Measurements from ENCODE around the gene HBQ1.
"Not testable (repeated sequence)": the region's sequence is repeated elsewhere in the genome, so short reads cannot be mapped to it uniquely, and the experiment has no call there.

HBQ1 gene

DNA sequence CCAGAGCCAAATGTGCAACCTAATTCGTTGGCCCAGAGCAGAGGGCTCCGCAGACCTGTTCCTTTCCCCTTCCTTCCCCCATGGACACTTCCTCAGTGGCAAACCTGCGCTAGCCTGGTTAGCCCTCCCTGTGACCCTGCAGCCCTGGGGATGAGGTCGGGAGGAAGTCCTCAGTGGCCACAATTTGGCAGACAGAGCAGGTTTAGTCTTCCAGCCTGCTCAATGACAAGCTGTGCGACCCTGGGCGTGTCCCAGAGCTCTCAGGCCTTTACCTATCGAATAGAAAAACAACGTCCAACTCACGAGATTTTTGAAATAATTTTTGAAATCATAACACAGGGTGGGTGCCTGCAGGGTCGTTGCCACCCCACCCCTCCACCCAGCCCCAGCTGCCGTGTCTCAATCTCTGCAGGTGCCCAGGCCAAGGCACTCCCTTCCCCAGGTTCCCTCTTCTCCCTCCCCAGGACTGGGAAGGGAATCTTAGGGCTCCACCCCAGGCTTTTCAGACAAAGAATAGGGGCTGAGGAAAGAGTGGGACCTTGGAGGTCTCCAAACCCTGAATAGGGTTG is 13.1 kb upstream of the HBQ1 start:
- TF ChIP-seq, protein P1, sequence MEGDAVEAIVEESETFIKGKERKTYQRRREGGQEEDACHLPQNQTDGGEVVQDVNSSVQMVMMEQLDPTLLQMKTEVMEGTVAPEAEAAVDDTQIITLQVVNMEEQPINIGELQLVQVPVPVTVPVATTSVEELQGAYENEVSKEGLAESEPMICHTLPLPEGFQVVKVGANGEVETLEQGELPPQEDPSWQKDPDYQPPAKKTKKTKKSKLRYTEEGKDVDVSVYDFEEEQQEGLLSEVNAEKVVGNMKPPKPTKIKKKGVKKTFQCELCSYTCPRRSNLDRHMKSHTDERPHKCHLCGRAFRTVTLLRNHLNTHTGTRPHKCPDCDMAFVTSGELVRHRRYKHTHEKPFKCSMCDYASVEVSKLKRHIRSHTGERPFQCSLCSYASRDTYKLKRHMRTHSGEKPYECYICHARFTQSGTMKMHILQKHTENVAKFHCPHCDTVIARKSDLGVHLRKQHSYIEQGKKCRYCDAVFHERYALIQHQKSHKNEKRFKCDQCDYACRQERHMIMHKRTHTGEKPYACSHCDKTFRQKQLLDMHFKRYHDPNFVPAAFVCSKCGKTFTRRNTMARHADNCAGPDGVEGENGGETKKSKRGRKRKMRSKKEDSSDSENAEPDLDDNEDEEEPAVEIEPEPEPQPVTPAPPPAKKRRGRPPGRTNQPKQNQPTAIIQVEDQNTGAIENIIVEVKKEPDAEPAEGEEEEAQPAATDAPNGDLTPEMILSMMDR (conservative IDR thresholded peaks at IDR 0.05; ENCODE audit: low read length) = no peak
- DNase-seq (ENCODE audit: low read depth) = no peak
- H3K4me3 ChIP-seq (ENCODE audit: low read length) = no peak overlapping the region

DNA sequence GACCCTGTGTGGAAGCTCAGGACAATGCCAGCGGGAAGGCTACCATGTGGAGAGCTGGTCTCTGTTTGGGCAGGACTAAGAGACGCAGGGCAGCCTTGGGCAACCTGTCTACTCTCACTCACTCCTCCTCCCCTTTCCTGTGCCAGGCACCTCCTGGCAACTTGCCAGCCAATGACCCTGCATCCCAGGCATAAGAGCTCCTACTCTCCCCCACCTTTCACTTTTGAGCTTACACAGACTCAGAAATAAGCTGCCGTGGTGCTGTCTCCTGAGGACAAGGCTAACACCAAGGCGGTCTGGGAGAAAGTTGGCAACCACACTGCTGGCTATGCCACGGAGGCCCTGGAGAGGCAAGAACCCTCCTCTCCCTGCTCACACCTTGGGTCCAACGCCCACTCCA is 11.8 kb upstream of the HBQ1 start:
- no peak for DNase-seq (ENCODE audit: low read depth)
- H3K4me3 ChIP-seq (ENCODE audit: low read length) = no peak overlapping the region
- TF ChIP-seq, protein P1 (conservative IDR thresholded peaks at IDR 0.05; ENCODE audit: low read length) = no peak

DNA sequence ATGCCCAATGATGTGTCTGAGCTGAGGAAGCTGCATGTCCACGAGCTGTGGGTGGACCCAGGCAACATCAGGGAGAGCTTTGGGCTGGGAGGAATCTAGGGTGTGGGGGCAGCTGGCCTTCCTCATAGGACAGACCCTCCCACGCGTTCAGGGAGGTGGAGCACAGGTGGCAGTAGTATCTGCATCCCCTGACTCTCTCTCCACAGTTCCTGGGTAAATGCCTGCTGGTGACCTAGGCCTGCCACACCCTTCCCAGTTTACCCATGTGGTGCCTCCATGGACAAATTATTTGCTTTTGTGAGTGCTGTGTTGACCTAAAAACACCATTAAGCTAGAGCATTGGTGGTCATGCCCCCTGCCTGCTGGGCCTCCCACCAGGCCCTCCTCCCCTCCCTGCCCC is 11.2 kb upstream of the HBQ1 start:
- DNase-seq (ENCODE audit: low read depth) = no peak
- H3K4me3 ChIP-seq (ENCODE audit: low read length) = no peak overlapping the region
- TF ChIP-seq, protein P1 (conservative IDR thresholded peaks at IDR 0.05; ENCODE audit: low read length) = no peak

DNA sequence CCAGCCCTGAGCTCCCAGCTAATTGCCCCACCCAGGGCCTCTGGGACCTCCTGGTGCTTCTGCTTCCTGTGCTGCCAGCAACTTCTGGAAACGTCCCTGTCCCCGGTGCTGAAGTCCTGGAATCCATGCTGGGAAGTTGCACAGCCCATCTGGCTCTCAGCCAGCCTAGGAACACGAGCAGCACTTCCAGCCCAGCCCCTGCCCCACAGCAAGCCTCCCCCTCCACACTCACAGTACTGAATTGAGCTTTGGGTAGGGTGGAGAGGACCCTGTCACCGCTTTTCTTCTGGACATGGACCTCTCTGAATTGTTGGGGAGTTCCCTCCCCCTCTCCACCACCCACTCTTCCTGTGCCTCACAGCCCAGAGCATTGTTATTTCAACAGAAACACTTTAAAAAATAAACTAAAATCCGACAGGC is 10.2 kb upstream of the HBQ1 start:
- H3K4me3 ChIP-seq (ENCODE audit: low read length); DNase-seq (ENCODE audit: low read depth): not testable (repeated sequence)

DNA sequence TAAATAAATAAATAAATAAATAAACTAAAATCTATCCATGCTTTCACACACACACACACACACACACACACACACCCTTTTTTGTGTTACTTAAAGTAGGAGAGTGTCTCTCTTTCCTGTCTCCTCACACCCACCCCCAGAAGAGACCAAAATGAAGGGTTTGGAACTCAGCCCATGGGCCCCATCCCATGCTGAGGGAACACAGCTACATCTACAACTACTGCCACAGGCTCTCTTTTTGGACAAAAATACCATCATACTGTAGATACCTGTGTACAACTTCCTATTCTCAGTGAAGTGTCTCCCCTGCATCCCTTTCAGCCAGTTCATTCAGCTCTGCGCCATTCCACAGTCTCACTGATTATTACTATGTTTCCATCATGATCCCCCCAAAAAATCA is 9.5 kb upstream of the HBQ1 start:
- TF ChIP-seq, protein P1 (conservative IDR thresholded peaks at IDR 0.05; ENCODE audit: low read length) = no peak
- no peak for DNase-seq (ENCODE audit: low read depth)
- no peak overlapping the region for H3K4me3 ChIP-seq (ENCODE audit: low read length)

DNA sequence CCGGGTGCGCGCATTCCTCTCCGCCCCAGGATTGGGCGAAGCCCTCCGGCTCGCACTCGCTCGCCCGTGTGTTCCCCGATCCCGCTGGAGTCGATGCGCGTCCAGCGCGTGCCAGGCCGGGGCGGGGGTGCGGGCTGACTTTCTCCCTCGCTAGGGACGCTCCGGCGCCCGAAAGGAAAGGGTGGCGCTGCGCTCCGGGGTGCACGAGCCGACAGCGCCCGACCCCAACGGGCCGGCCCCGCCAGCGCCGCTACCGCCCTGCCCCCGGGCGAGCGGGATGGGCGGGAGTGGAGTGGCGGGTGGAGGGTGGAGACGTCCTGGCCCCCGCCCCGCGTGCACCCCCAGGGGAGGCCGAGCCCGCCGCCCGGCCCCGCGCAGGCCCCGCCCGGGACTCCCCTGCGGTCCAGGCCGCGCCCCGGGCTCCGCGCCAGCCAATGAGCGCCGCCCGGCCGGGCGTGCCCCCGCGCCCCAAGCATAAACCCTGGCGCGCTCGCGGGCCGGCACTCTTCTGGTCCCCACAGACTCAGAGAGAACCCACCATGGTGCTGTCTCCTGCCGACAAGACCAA is 7.8 kb upstream of the HBQ1 start, which contains the start of gene HBA2:
HBA2 (plus strand) TSS at position 503 of the 568 bp plus-strand sequence; CDS start at position 540, 37 bp downstream.
- H3K4me3 ChIP-seq (ENCODE audit: low read length); DNase-seq (ENCODE audit: low read depth): not testable (repeated sequence)

DNA sequence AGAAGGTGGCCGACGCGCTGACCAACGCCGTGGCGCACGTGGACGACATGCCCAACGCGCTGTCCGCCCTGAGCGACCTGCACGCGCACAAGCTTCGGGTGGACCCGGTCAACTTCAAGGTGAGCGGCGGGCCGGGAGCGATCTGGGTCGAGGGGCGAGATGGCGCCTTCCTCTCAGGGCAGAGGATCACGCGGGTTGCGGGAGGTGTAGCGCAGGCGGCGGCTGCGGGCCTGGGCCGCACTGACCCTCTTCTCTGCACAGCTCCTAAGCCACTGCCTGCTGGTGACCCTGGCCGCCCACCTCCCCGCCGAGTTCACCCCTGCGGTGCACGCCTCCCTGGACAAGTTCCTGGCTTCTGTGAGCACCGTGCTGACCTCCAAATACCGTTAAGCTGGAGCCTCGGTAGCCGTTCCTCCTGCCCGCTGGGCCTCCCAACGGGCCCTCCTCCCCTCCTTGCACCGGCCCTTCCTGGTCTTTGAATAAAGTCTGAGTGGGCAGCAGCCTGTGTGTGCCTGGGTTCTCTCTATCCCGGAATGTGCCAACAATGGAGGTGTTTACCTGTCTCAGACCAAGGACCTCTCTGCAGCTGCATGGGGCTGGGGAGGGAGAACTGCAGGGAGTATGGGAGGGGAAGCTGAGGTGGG is 6.9 kb upstream of the HBQ1 start:
- not testable (repeated sequence) for H3K4me3 ChIP-seq (ENCODE audit: low read length); DNase-seq (ENCODE audit: low read depth)

DNA sequence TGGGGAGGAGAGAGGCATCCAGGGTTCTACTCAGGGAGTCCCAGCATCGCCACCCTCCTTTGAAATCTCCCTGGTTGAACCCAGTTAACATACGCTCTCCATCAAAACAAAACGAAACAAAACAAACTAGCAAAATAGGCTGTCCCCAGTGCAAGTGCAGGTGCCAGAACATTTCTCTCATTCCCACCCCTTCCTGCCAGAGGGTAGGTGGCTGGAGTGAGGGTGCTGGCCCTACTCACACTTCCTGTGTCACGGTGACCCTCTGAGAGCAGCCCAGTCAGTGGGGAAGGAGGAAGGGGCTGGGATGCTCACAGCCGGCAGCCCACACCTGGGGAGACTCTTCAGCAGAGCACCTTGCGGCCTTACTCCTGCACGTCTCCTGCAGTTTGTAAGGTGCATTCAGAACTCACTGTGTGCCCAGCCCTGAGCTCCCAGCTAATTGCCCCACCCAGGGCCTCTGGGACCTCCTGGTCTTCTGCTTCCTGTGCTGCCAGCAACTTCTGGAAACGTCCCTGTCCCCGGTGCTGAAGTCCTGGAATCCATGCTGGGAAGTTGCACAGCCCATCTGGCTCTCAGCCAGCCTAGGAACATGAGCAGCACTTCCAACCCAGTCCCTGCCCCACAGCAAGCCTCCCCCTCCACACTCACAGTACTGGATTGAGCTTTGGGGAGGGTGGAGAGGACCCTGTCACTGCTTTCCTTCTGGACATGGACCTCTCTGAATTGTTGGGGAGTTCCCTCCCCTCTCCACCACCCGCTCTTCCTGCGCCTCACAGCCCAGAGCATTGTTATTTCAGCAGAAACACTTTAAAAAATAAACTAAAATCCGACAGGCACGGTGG is 6.1 kb upstream of the HBQ1 start:
- H3K4me3 ChIP-seq (ENCODE audit: low read length); DNase-seq (ENCODE audit: low read depth): not testable (repeated sequence)
